ENCODE measurements around the gene KDELR1. TPM values are rescaled to one million over a fixed set of nuclear protein-coding genes. Genes with fewer than 3 reads are reported as not detected.
A peak's percentile ranks its signal among the peaks of the same experiment; 100 is the strongest.

Gene KDELR1
- total and polyA plus RNA-seq, 8 donors, result 159 to 187 (median 165) TPM

DNA sequence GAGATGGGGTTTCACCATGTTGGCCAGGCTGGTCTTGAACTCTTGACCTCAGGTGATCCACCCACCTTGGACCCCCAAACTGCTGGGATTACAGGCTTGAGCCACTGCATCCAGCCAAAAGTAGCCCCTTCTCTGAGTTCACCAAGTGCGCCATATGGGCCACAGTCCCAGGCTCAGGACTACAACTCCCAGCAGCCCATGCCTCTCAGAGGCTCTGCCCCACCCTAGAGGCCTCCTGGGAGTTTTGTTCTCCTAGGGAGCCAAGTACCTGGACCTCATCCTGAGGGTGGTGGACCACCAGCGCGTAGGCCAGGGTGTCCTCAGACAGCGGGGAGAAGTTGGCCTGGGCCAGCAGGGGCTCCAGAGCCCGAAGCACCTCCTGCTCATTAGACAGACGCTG, 46.5 kb downstream of the KDELR1 start:
- intact Hi-C loops (cut with DNase I), result no loop called here
- Histone ChIP-seq H3K4me3 (no peak overlapping the region), H3K36me3 (peaks cover 0 to 5% of the 10 kb centered on the region in 2 donors), H3K4me1 (peaks cover 0 to 8% of the 10 kb centered on the region in 2 donors), H3K27ac (no peak overlapping the region), H3K27me3 (no peaks in the 10 kb centered on the region), H3K9me3 (no peaks in the 10 kb centered on the region)
- TF ChIP-seq, protein P1, sequence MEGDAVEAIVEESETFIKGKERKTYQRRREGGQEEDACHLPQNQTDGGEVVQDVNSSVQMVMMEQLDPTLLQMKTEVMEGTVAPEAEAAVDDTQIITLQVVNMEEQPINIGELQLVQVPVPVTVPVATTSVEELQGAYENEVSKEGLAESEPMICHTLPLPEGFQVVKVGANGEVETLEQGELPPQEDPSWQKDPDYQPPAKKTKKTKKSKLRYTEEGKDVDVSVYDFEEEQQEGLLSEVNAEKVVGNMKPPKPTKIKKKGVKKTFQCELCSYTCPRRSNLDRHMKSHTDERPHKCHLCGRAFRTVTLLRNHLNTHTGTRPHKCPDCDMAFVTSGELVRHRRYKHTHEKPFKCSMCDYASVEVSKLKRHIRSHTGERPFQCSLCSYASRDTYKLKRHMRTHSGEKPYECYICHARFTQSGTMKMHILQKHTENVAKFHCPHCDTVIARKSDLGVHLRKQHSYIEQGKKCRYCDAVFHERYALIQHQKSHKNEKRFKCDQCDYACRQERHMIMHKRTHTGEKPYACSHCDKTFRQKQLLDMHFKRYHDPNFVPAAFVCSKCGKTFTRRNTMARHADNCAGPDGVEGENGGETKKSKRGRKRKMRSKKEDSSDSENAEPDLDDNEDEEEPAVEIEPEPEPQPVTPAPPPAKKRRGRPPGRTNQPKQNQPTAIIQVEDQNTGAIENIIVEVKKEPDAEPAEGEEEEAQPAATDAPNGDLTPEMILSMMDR (IDR thresholded peaks at IDR 0.05), result no peak
- no peak for ATAC-seq
- DNase-seq, result no peak

DNA sequence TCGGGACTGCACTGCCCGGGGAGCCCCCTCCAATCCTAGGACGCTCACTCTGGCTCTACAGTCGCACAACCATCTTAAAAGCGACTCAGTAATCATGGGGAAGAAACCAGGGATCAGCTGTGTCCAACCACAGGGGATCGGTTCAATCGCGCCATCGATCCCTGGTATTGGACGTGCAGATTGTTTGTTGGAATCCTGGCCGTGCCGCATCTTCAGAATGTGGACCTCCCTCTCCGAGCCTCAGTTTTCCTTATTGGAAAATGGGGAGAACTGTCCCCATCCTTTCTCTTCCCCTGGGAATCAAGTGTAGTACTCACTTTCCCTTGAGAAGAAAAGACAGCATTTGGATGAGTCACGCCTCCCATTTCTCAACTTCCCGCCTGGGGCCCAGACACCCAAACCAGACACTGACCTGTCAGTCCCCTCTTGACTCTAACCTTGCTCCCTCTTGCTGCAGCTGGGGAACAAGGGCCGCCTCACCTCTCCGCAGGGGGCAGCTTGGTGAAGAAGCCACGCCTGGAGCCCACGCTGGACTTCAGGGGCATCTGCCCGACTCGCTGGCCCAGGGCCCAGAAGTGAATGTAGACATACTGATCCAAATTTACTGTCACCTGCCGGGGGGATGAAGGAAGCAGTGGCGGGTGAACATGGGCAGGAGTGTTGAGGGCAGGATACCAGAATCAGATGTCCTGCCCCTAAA, 48.4 kb downstream of the KDELR1 start:
- no peaks in the 10 kb centered on the region for H3K9me3 ChIP-seq
- DNase-seq (no peak), ATAC-seq (no peak)
- peaks cover 0 to 5% of the 10 kb centered on the region in 2 donors for H3K36me3 ChIP-seq
- intact Hi-C loops (cut with DNase I), result no loop called here
- H3K4me3 ChIP-seq, result no peak overlapping the region
- H3K27ac ChIP-seq, result no peak overlapping the region
- peaks cover 0 to 8% of the 10 kb centered on the region in 2 donors for H3K4me1 ChIP-seq
- H3K27me3 ChIP-seq, result no peaks in the 10 kb centered on the region
- TF ChIP-seq, protein P1 (IDR thresholded peaks at IDR 0.05), result no peak

DNA sequence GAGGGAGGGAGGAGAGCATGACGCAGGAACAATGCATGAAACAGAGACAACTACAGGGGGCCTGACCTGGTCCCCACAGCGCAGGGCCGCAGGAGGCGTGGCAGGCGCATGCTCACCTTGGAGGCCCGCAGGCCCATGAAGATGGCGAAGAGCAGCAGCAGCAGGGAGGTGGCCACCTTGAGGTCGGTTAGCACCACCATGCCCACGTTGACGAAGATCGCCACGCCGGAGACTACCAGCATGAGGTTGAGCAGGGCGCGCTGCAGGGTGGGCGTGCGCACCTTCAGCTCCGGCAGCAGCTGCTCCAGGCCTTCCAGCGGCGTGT, 49.0 kb downstream of the KDELR1 start:
- Histone ChIP-seq H3K9me3 (no peaks in the 10 kb centered on the region), H3K4me3 (no peak overlapping the region), H3K27ac (no peak overlapping the region), H3K36me3 (peaks cover 0 to 5% of the 10 kb centered on the region in 2 donors), H3K27me3 (no peaks in the 10 kb centered on the region), H3K4me1 (peaks cover 0 to 8% of the 10 kb centered on the region in 2 donors)
- intact Hi-C loops (cut with DNase I), result no loop called here
- no peak for DNase-seq
- no peak for ATAC-seq
- TF ChIP-seq, protein P1 (IDR thresholded peaks at IDR 0.05), result no peak

DNA sequence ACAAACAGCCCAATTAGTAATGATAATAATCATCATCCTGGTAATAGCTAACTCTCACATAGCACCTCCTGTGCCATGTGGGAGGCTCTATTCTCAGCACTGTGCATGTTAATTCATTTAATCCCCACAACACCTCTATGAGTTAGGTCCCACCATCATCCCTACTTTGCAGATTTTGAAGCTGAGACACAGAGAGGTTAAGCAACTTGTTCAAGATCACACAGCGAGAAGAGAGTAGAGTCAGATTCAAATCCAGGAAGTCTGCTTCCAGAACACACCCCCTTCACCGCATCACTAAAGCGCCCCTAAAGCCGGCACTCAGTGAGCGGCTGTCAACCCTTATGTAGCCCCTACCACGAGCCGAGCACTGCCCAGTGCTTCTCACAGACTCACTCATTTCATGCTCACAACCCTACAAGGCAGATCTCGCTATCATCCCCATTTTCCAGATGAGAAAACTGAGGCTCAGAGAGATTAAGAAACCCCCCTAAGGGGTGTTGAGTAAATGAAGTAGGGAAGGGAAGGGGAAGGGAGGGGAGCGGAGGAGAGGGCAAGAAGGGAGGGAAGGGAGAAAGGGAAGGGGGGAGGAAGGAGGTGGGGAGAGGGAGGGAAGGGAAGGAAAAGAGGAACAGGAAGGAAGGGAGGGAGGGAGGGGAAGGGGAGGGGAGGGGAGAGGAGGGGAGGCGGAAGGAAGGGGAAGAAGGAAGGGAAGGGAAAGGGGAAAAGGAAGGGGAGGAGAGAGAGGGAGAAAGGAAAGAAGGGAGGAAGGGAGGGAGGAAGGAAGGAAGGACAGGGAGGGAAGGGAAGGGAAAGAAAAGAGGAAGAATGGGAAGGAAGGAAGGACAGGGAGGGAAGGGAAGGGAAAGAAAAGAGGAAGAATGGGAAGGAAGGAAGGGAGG, 49.6 kb downstream of the KDELR1 start:
- H3K27me3 ChIP-seq, result no peaks in the 10 kb centered on the region
- peaks cover 0 to 8% of the 10 kb centered on the region in 2 donors for H3K4me1 ChIP-seq
- TF ChIP-seq, protein P1 (IDR thresholded peaks at IDR 0.05), result no peak
- H3K27ac ChIP-seq, result no peak overlapping the region
- intact Hi-C loops (cut with DNase I), result no loop called here
- H3K9me3 ChIP-seq, result no peaks in the 10 kb centered on the region
- DNase-seq (no peak), ATAC-seq (no peak)
- no peak overlapping the region for H3K4me3 ChIP-seq
- peaks cover 0 to 5% of the 10 kb centered on the region in 2 donors for H3K36me3 ChIP-seq

DNA sequence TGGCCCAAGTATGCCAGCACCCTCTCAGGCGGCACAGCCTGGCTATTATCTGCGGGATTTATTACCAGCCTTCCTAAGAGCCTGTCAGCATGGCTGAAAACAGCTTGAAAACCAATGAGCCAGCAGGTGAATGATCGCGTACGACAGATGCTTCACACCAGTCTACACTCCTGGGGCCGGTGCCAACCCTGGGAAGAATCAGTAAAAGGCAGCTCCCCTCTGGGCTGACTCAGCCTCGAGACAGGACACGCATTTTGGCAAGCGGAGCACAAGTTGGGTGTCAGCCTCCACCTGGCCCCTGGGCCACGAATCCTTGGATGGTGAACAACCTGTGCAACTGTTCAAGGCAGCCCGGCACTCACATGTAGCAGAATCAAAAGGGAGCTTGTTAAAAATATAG, 50.4 kb downstream of the KDELR1 start:
- TF ChIP-seq, protein P1 (IDR thresholded peaks at IDR 0.05), result no peak
- peaks cover 0 to 8% of the 10 kb centered on the region in 2 donors for H3K4me1 ChIP-seq
- H3K27ac ChIP-seq, result no peak overlapping the region
- no peaks in the 10 kb centered on the region for H3K9me3 ChIP-seq
- H3K4me3 ChIP-seq, result no peak overlapping the region
- H3K27me3 ChIP-seq, result no peaks in the 10 kb centered on the region
- ATAC-seq (no peak), DNase-seq (peak in 1 of 4 donors; percentile 24)
- peaks cover 0 to 5% of the 10 kb centered on the region in 2 donors for H3K36me3 ChIP-seq
- intact Hi-C loops (cut with DNase I), result no loop called here
